ENCODE measurements around the gene LPCAT2. TPM values are rescaled to one million over a fixed set of nuclear protein-coding genes. Genes with fewer than 3 reads are reported as not detected.

The LPCAT2 gene
- total and polyA plus RNA-seq, 2 of the 8 experiments (the other 6 are each of a cell fraction or from before 2014, with no cell fraction given), result 2.2 to 10.6 TPM

- TF ChIP-seq, protein P1, sequence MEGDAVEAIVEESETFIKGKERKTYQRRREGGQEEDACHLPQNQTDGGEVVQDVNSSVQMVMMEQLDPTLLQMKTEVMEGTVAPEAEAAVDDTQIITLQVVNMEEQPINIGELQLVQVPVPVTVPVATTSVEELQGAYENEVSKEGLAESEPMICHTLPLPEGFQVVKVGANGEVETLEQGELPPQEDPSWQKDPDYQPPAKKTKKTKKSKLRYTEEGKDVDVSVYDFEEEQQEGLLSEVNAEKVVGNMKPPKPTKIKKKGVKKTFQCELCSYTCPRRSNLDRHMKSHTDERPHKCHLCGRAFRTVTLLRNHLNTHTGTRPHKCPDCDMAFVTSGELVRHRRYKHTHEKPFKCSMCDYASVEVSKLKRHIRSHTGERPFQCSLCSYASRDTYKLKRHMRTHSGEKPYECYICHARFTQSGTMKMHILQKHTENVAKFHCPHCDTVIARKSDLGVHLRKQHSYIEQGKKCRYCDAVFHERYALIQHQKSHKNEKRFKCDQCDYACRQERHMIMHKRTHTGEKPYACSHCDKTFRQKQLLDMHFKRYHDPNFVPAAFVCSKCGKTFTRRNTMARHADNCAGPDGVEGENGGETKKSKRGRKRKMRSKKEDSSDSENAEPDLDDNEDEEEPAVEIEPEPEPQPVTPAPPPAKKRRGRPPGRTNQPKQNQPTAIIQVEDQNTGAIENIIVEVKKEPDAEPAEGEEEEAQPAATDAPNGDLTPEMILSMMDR (IDR thresholded peaks at IDR 0.05; ENCODE audit: control extremely low read depth in 1 of 3, insufficient read depth in 1 of 3, low read depth in 1 of 3, low read length in 3 of 3), result no peak
- TF ChIP-seq TBP (IDR thresholded peaks at IDR 0.05; ENCODE audit: low read depth, low read length) (no peak), TAF7 (optimal IDR thresholded peaks at IDR 0.05; ENCODE audit: borderline replicate concordance, low read depth, low read length) (no peak)
These were observed 30.2 kb downstream of the LPCAT2 start (continued) for GRCh38 chr16:55539049-55539448.
